ENCODE data around the gene TMEM101. TPM values are rescaled to one million over a fixed set of nuclear protein-coding genes. Genes with fewer than 3 reads are reported as not detected.

TMEM101 gene
- total and polyA plus RNA-seq, 10 of the 15 experiments (the other 5 are each of a cell fraction or from before 2014, with no cell fraction given), result 18.4 to 72.5 (median 35.9) TPM

GRCh38 chr17:43975898-43976297 lies 38.9 kb downstream of the TMEM101 start (continued):
- TF ChIP-seq, protein P1, sequence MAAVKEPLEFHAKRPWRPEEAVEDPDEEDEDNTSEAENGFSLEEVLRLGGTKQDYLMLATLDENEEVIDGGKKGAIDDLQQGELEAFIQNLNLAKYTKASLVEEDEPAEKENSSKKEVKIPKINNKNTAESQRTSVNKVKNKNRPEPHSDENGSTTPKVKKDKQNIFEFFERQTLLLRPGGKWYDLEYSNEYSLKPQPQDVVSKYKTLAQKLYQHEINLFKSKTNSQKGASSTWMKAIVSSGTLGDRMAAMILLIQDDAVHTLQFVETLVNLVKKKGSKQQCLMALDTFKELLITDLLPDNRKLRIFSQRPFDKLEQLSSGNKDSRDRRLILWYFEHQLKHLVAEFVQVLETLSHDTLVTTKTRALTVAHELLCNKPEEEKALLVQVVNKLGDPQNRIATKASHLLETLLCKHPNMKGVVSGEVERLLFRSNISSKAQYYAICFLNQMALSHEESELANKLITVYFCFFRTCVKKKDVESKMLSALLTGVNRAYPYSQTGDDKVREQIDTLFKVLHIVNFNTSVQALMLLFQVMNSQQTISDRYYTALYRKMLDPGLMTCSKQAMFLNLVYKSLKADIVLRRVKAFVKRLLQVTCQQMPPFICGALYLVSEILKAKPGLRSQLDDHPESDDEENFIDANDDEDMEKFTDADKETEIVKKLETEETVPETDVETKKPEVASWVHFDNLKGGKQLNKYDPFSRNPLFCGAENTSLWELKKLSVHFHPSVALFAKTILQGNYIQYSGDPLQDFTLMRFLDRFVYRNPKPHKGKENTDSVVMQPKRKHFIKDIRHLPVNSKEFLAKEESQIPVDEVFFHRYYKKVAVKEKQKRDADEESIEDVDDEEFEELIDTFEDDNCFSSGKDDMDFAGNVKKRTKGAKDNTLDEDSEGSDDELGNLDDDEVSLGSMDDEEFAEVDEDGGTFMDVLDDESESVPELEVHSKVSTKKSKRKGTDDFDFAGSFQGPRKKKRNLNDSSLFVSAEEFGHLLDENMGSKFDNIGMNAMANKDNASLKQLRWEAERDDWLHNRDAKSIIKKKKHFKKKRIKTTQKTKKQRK (IDR thresholded peaks at IDR 0.05; ENCODE audit: low read depth, low read length), result no peak
- no peak for TF ChIP-seq ASH2L (IDR thresholded peaks at IDR 0.05; ENCODE audit: borderline replicate concordance, low read depth)
- TF ChIP-seq, protein P2, sequence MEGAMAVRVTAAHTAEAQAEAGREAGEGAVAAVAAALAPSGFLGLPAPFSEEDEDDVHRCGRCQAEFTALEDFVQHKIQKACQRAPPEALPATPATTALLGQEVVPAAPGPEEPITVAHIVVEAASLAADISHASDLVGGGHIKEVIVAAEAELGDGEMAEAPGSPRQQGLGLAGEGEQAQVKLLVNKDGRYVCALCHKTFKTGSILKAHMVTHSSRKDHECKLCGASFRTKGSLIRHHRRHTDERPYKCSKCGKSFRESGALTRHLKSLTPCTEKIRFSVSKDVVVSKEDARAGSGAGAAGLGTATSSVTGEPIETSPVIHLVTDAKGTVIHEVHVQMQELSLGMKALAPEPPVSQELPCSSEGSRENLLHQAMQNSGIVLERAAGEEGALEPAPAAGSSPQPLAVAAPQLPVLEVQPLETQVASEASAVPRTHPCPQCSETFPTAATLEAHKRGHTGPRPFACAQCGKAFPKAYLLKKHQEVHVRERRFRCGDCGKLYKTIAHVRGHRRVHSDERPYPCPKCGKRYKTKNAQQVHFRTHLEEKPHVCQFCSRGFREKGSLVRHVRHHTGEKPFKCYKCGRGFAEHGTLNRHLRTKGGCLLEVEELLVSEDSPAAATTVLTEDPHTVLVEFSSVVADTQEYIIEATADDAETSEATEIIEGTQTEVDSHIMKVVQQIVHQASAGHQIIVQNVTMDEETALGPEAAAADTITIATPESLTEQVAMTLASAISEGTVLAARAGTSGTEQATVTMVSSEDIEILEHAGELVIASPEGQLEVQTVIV (IDR thresholded peaks at IDR 0.05; ENCODE audit: borderline replicate concordance, partially characterized antibody), result no peak
- TF ChIP-seq, protein P3, sequence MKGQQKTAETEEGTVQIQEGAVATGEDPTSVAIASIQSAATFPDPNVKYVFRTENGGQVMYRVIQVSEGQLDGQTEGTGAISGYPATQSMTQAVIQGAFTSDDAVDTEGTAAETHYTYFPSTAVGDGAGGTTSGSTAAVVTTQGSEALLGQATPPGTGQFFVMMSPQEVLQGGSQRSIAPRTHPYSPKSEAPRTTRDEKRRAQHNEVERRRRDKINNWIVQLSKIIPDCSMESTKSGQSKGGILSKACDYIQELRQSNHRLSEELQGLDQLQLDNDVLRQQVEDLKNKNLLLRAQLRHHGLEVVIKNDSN (IDR thresholded peaks at IDR 0.05; ENCODE audit: borderline replicate concordance, extremely low read length, insufficient read depth, low read depth, low read length), result no peak
- no peak for TF ChIP-seq ZNF207 (IDR thresholded peaks at IDR 0.05; ENCODE audit: borderline replicate concordance)
